Mammary epithelial cell (primary cell): ENCODE measurements around the gene SMIM45.

Experiments
- EZH2 ChIP-seq: IDR thresholded peaks from 2 replicates; pipeline ENCODE4 v1.6.1; 2012; ENCODE audit warnings: low read length, inconsistent platforms, borderline replicate concordance
- TF ChIP-seq, protein P1 (sequence below), 2 donors: IDR thresholded peaks in 1 of 2; conservative IDR thresholded peaks in 1 of 2; 2 replicates each; pipeline ENCODE4 v1.5.1; 2011 to 2012; ENCODE audit warnings: inconsistent platforms in 2 of 2, low read length in 2 of 2, mild to moderate bottlenecking in 2 of 2, control low read depth in 1 of 2, low read depth in 1 of 2; ENCODE audit not compliant: insufficient read depth in 1 of 2; ENCODE audit errors: extremely low read depth in 1 of 2

DNA sequence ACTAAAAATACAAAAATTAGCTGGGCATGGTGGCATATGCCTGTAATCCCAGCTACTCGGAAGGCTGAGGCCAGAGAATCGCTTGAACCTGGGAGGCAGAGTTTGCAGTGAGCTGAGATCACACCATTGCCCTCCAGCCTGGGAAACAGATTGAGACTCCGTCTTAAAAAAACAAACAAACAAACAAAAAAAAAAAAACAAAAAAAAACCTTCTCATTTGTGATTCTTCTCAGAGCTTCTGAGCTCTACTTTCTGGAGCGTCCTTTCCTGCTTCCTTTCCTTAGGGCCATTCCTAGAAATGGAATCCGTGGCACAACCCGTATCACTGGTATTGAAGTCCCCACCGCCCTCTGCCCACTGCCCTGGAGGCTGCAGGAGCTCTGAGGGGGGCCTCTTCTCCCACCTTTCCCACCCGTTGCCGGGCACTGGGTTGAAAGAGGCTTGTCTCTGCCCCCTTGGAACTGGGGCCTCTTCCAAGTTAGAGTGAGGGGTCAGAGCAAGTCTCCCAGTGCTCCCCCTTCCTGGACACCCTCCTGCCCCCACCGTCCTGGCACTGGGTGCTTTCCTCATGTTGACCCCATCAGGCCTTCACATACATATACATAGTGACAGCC is 35.1 kb upstream of the SMIM45 start:
- TF ChIP-seq, protein P1, sequence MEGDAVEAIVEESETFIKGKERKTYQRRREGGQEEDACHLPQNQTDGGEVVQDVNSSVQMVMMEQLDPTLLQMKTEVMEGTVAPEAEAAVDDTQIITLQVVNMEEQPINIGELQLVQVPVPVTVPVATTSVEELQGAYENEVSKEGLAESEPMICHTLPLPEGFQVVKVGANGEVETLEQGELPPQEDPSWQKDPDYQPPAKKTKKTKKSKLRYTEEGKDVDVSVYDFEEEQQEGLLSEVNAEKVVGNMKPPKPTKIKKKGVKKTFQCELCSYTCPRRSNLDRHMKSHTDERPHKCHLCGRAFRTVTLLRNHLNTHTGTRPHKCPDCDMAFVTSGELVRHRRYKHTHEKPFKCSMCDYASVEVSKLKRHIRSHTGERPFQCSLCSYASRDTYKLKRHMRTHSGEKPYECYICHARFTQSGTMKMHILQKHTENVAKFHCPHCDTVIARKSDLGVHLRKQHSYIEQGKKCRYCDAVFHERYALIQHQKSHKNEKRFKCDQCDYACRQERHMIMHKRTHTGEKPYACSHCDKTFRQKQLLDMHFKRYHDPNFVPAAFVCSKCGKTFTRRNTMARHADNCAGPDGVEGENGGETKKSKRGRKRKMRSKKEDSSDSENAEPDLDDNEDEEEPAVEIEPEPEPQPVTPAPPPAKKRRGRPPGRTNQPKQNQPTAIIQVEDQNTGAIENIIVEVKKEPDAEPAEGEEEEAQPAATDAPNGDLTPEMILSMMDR (conservative IDR thresholded peaks at IDR 0.05 in 1 of 2, IDR thresholded peaks at IDR 0.05 in 1 of 2; ENCODE audit: extremely low read depth in 1 of 2, insufficient read depth in 1 of 2, low read depth in 1 of 2, low read length in 2 of 2) = no peak
- TF ChIP-seq EZH2 = no peak
